Brain microvascular endothelial cell (primary cell): ENCODE results near the gene GLRX3.
"Not testable (repeated sequence)": the region's sequence is repeated elsewhere in the genome, so short reads cannot be mapped to it uniquely, and the experiment has no call there.

Experiments
- DNase-seq: peaks from one replicate; pipeline ENCODE4 v3.0.0-alpha.2; 2020
- H3K27ac ChIP-seq: fragments of 250-450 bp; sonication (Bioruptor Pico); 2 replicates; pipeline ENCODE4 v1.5.1; 2020; ENCODE audit warnings: mild to moderate bottlenecking, moderate library complexity
- H3K27me3 ChIP-seq: fragments of 250-450 bp; sonication (Bioruptor Pico); replicated peaks from 2 replicates; pipeline ENCODE4 v1.5.1; 2020; ENCODE audit warnings: mild to moderate bottlenecking
- H3K36me3 ChIP-seq: fragments of 250-450 bp; sonication (Bioruptor Pico); replicated peaks from 2 replicates; pipeline ENCODE4 v1.5.1; 2020; ENCODE audit warnings: mild to moderate bottlenecking
- H3K4me3 ChIP-seq: 2 replicates; pipeline ENCODE4 v1.5.1; 2011; ENCODE audit warnings: low read depth, mild to moderate bottlenecking, control low read depth, low read length, moderate library complexity
- in situ Hi-C: cut with HindIII; loops from 2 replicates; pipeline ENCODE4 v1.10.0; 2017; ENCODE audit warnings: low sequenced_read_pairs, low pct_ligation_motif_present
- TF ChIP-seq, protein P1 (sequence below): IDR thresholded peaks from 2 replicates; pipeline ENCODE4 v1.5.1; 2011; ENCODE audit warnings: low read depth, mild to moderate bottlenecking, moderate library complexity, low read length, control low read depth, inconsistent platforms; ENCODE audit errors: missing control alignments

The GLRX3 gene

DNA sequence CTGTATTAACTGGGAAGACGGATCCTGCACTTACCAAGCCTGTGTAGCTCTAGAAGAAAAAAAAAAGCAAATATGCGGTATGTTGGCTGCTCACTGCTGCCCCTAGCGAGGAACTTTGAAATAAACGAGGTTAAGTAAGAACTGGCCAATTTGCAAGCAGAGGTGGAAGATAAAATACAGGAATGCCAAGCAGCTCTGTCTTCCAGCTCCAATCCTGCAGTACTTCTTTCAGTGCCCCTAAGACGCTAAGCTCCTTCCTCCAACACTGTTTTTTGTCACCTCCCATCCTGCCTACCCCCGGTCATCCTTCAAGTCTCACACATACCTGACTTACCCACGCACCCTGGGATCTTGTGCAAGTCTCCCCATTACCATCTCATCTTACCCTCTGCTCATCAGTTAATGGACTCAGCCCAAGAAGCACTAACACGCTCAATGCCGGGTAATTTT, 26.4 kb upstream of the GLRX3 start:
- Histone ChIP-seq H3K4me3 (peak overlapping the region; percentile 88), H3K27me3 (no peaks in the 10 kb centered on the region), H3K36me3 (no peaks in the 10 kb centered on the region), H3K27ac (peak overlapping the region; percentile 91)
- peak; percentile 81 for DNase-seq
- in situ Hi-C loops: no loop called here
- TF ChIP-seq, protein P1, sequence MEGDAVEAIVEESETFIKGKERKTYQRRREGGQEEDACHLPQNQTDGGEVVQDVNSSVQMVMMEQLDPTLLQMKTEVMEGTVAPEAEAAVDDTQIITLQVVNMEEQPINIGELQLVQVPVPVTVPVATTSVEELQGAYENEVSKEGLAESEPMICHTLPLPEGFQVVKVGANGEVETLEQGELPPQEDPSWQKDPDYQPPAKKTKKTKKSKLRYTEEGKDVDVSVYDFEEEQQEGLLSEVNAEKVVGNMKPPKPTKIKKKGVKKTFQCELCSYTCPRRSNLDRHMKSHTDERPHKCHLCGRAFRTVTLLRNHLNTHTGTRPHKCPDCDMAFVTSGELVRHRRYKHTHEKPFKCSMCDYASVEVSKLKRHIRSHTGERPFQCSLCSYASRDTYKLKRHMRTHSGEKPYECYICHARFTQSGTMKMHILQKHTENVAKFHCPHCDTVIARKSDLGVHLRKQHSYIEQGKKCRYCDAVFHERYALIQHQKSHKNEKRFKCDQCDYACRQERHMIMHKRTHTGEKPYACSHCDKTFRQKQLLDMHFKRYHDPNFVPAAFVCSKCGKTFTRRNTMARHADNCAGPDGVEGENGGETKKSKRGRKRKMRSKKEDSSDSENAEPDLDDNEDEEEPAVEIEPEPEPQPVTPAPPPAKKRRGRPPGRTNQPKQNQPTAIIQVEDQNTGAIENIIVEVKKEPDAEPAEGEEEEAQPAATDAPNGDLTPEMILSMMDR: peak; percentile 86

DNA sequence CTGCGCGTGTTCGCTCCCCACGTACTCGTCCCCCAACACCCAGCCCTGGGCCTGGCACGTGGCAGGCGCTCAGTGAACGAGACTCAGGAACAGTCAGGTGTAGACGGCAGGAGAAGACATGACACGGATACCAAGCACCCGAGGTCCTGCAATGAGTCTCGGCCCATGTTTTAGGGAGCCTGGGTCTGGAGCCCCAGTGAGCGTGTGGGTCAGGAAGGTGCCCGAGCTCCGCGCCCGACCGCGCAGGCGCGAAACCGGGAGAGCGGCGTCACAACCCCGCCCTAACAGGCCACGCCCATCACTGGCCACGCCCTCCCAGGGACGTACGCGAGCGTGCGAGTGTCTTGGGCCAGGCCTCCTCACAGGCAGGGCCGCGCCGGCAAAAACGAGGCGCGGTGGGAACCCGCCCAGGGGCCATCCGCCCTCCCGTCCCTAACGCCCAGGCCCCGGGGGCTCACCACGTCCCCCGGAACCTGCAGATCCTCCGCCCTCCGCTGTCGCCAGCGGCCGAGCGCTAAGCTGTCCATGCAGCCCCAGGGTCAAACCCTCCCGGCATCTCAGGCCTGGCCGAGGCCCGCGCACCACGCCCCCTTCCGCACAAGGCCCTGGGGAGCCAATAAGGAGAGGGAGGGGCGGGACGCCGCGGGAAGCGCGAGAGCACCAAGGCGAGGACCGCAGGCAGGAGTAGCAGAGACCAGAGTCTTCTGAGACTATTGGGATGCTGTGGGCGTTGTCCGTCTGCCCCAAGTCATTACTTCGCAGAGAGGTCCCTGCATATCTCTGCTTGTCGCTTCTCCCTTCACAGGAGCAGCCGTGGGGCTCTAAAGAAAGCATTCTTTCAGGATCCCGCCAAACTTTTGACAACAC, 25.7 kb upstream of the GLRX3 start, which contains the start of gene C10orf143:
TSS of gene C10orf143 (minus strand) at position 585 of the 867 bp plus-strand sequence. CDS start at position 527, 58 bp downstream.
- peak within 1 kb of the TSS; percentile 91 for H3K27ac ChIP-seq
- TF ChIP-seq, protein P1: no peak
- no peaks in the 10 kb centered on the region for H3K36me3 ChIP-seq
- H3K4me3 ChIP-seq: peak within 1 kb of the TSS; percentile 88
- in situ Hi-C loops: no loop called here
- DNase-seq: peak; percentile 96
- no peaks in the 10 kb centered on the region for H3K27me3 ChIP-seq

DNA sequence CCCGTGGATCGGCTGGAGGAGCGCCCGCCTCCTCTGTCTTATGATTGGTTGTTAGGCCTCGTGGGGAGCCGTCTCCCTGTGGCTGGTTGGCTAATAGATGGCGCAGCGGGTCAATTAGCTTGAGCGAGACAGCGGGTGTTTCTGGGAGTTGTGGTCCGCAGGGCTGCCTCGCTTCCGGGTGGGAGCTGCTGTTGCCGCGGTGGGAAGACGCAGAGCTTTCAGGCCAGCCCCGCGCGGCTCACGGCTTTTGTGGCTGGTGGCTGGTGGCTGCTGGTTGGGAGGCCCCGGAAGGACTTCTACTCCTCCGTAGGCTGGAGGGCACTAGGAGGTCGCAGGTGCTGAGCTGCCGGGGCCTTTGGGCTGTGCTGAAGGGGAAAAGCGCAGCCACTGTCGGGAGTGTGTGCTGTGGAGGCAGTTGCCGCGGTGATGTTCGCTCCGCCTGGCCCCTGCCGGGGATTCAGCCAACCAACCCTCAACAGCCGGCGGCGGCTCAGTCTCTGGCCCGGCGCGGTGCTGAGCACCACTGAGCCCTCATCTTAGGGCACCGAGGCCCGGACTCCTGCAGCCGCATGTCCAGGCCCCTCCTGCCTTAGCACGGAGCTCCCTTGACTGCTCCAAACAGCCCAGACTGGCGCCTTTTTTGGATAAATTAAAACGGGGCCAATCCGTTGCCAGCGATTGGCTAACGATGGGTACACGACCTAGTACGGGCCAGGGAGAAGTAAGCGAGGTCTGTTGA, 24.9 kb upstream of the GLRX3 start:
- in situ Hi-C loops: no loop called here
- peak overlapping the region; percentile 88 for H3K4me3 ChIP-seq
- peak; percentile 98 for DNase-seq
- H3K36me3 ChIP-seq: no peaks in the 10 kb centered on the region
- TF ChIP-seq, protein P1: no peak
- H3K27me3 ChIP-seq: no peaks in the 10 kb centered on the region
- peak overlapping the region; percentile 91 for H3K27ac ChIP-seq

DNA sequence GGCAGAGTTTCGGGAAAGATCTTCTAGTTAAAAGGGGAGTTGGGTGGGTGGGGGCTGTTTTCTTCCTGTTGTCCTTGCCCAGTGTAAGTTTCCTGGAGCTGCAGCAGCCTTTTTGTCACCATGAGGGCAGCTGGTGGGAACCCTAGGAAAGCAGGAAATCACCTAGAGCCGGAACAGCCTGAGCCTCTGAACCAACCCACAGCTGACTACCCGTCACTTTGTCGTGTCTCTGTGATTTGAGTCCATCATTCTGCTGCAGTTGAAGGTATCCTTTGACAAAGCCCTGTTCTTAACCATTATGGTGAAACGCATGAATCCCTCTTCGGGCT, 24.4 kb upstream of the GLRX3 start:
- Histone ChIP-seq H3K4me3 (peak overlapping the region; percentile 88), H3K36me3 (no peaks in the 10 kb centered on the region), H3K27me3 (no peaks in the 10 kb centered on the region), H3K27ac (no peak overlapping the region)
- TF ChIP-seq, protein P1: no peak
- DNase-seq: no peak
- in situ Hi-C loops: no loop called here

DNA sequence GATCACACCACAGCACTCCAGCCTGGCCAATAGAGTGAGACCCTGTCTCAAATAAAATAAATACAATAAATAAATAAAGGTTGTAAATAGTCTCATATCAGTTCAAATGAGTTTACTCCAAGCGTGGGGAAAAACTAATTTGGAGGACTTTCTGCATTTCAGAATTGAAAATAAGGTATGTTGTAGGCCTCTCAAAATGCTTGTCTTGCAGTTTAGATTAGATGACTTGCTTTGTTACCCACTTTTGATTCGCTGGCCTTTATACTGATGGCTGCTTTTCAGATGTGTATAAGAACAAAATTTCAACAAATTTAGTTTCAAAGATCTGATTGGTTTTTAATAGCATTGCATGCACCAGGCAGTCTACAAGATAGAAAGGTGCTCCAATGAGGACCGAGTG, 23.4 kb upstream of the GLRX3 start:
- H3K36me3 ChIP-seq: no peaks in the 10 kb centered on the region
- no peak for DNase-seq
- in situ Hi-C loops: no loop called here
- H3K27ac ChIP-seq: no peak overlapping the region
- H3K27me3 ChIP-seq: no peaks in the 10 kb centered on the region
- TF ChIP-seq, protein P1: no peak
- H3K4me3 ChIP-seq: no peak overlapping the region

DNA sequence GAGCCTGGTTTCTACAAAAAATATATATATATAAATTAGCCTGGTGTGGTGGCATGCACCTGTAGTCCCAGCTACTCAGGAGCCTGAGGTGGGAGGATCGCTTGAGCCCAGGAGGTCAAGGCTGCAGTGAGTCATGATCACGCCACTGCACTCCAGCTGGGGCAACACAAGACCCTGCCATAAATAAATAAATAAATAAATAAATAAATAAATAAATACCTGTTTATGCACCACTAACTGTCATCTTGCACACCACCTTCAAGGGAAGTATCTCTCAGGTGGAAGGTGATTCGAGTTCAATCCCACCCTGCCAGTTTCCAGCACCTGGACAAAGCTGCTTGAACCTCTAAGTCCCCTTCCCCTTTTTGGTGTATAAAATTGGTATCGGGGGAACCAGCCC, 19.2 kb upstream of the GLRX3 start:
- not testable (repeated sequence) for DNase-seq, H3K27me3 ChIP-seq

DNA sequence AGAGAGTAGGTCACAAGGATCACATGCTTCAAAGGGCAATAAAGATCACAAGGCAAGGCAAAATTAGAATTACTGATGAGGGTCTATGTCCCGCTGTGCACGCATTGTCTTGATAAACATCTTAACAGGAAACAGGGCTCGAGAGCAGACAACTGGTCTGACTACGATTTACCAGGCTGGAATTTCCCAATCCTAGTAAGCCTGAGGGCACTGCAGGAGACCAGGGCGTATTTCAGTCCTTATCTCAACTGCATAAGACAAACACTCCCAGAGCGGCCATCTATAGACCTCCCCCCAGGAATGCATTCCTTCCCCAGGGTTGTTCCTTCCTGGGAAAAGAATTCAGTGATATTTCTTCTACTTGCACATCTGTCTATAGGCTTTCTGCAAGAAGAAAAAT, 18.7 kb upstream of the GLRX3 start:
- H3K36me3 ChIP-seq, H3K27me3 ChIP-seq, H3K27ac ChIP-seq, H3K4me3 ChIP-seq, in situ Hi-C loops: not testable (repeated sequence)
- peak; percentile 14 for DNase-seq

More for the DNA sequence above, 19.2 kb upstream of the GLRX3 start:
- in situ Hi-C loops, H3K27ac ChIP-seq, H3K4me3 ChIP-seq, H3K36me3 ChIP-seq: not testable (repeated sequence)
